ENCODE measurements around the gene MAP2K1. TPM values are rescaled to one million over a fixed set of nuclear protein-coding genes. Genes with fewer than 3 reads are reported as not detected.

Gene MAP2K1
- polyA plus RNA-seq, 1 of the 3 experiments (the other 2 are of a cell fraction): 21.8 TPM

- DNase-seq: no peak
- Histone ChIP-seq H3K79me2 (ENCODE audit: insufficient read depth) (peaks cover 77% of the 10 kb centered on the region), H3K27ac (ENCODE audit: low read depth in 2 of 2, low read length in 1 of 2) (no peak overlapping the region), H3F3A (replicated peaks; ENCODE audit: insufficient read depth) (peaks cover 3% of the 10 kb centered on the region), H3K4me1 (ENCODE audit: control insufficient read depth in 1 of 2, insufficient read depth in 2 of 2, low read depth in 1 of 2, low read length in 1 of 2) (no peaks in the 10 kb centered on the region; a peak in 1 of 4 replicates), H3K9me2 (no peaks in the 10 kb centered on the region), H3K9ac (no peak overlapping the region), H3K27me3 (ENCODE audit: insufficient read depth) (no peaks in the 10 kb centered on the region), H2AFZ (ENCODE audit: low read depth) (no peak overlapping the region), H3K4me3 (ENCODE audit: low read depth in 2 of 2, low read length in 1 of 2) (no peak overlapping the region), H4K20me1 (ENCODE audit: insufficient read depth) (peaks cover 8% of the 10 kb centered on the region; the same call in 1 of the 2 replicates), H3K4me2 (no peak overlapping the region), H3K36me3 (replicated peaks in 1 of 2; ENCODE audit: control insufficient read depth in 1 of 2, insufficient read depth in 2 of 2, low read length in 1 of 2) (no peaks in the 10 kb centered on the region), H3K9me3 (no peaks in the 10 kb centered on the region)
- 87% methylated on average over 7 of the region's 7 CpGs for WGBS (ENCODE audit: low lambda C conversion rate)
- ChIA-PET POLR2A (no interaction called here), CTCF (interaction anchor here (1.1 to 1.8 kb wide), 2 partner anchors 10 to 69 kb away, joined by 3 to 6 read pairs; partner anchors contain the start of gene SNAPC5)
- TF ChIP-seq TCF12 (IDR thresholded peaks at IDR 0.05): no peak
- no peak for TF ChIP-seq ZBTB33 (IDR thresholded peaks at IDR 0.05; ENCODE audit: borderline replicate concordance, low read depth)
- TF ChIP-seq EZH2phosphoT487 (IDR thresholded peaks at IDR 0.05; ENCODE audit: borderline replicate concordance, low read depth): no peak
- TF ChIP-seq NFIC (IDR thresholded peaks at IDR 0.05; ENCODE audit: borderline replicate concordance): no peak
- TF ChIP-seq SIN3A (IDR thresholded peaks at IDR 0.05; ENCODE audit: borderline replicate concordance, low read depth, low read length): no peak
- no peak for TF ChIP-seq FOXM1 (IDR thresholded peaks at IDR 0.05; ENCODE audit: low read depth)
- TF ChIP-seq MXI1 (IDR thresholded peaks at IDR 0.05; ENCODE audit: low read depth, low read length): no peak
- no peak for TF ChIP-seq PBX3 (IDR thresholded peaks at IDR 0.05)
Measured at GRCh38 chr15:66429546-66429945, 42.8 kb downstream of the MAP2K1 start.

- Histone ChIP-seq H4K20me1 (ENCODE audit: insufficient read depth) (peaks cover 8% of the 10 kb centered on the region; the same call in 1 of the 2 replicates), H3K9me2 (no peaks in the 10 kb centered on the region), H3K4me1 (ENCODE audit: control insufficient read depth in 1 of 2, insufficient read depth in 2 of 2, low read depth in 1 of 2, low read length in 1 of 2) (no peaks in the 10 kb centered on the region; a peak in 1 of 4 replicates), H2AFZ (ENCODE audit: low read depth) (no peak overlapping the region), H3K4me2 (no peak overlapping the region), H3K27me3 (ENCODE audit: insufficient read depth) (no peaks in the 10 kb centered on the region), H3K9me3 (no peaks in the 10 kb centered on the region), H3K9ac (no peak overlapping the region), H3K36me3 (replicated peaks in 1 of 2; ENCODE audit: control insufficient read depth in 1 of 2, insufficient read depth in 2 of 2, low read length in 1 of 2) (no peaks in the 10 kb centered on the region), H3K27ac (ENCODE audit: low read depth in 2 of 2, low read length in 1 of 2) (no peak overlapping the region), H3F3A (replicated peaks; ENCODE audit: insufficient read depth) (peaks cover 3% of the 10 kb centered on the region), H3K4me3 (ENCODE audit: low read depth in 2 of 2, low read length in 1 of 2) (no peak overlapping the region), H3K79me2 (ENCODE audit: insufficient read depth) (peaks cover 72% of the 10 kb centered on the region)
- WGBS (ENCODE audit: low lambda C conversion rate): 56% methylated on average over 3 of the region's 3 CpGs
- TF ChIP-seq USF1 (IDR thresholded peaks at IDR 0.05; ENCODE audit: borderline replicate concordance, low read depth) (no peak), PBX3 (IDR thresholded peaks at IDR 0.05) (no peak), SMC3 (IDR thresholded peaks at IDR 0.05; ENCODE audit: low read depth, low read length) (no peak), SIN3A (IDR thresholded peaks at IDR 0.05; ENCODE audit: borderline replicate concordance, low read depth, low read length) (no peak), YY1 (IDR thresholded peaks at IDR 0.05; ENCODE audit: low read depth) (no peak), EZH2phosphoT487 (IDR thresholded peaks at IDR 0.05; ENCODE audit: borderline replicate concordance, low read depth) (no peak), GATA2 (CRISPR knock-in tag; IDR thresholded peaks at IDR 0.05) (no peak), TCF12 (IDR thresholded peaks at IDR 0.05) (no peak), GABPA (IDR thresholded peaks at IDR 0.05; ENCODE audit: low read depth) (no peak), IRF3 (IDR thresholded peaks at IDR 0.05; ENCODE audit: low read depth, low read length) (no peak)
- ChIA-PET CTCF (no interaction called here), POLR2A (no interaction called here)
- no peak for DNase-seq
Measured at GRCh38 chr15:66430627-66431255, 44.0 kb downstream of the MAP2K1 start.

All from SK-N-SH (cell line).